CD1c-positive myeloid dendritic cell (primary cell): ENCODE results near the gene UROC1.
A peak's percentile ranks its signal among the peaks of the same experiment; 100 is the strongest.

Experiments
- DNase-seq: peaks from one replicate; pipeline ENCODE4 v3.0.0-alpha.2; 2016; ENCODE audit errors: extremely low spot score

UROC1 gene

DNA sequence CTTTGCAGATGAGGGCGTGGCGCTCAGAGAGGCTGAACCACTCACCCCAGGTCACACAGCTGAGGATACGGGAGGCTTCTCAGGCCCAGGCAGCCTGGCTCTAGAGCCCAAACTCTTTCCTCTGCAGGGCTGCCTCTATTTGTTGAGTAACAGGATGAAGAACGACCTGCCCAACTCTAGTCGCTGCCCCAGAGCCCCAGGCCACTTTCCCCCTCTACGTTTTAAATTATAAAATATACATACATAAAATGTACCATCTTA is 22.7 kb downstream of the UROC1 start:
- DNase-seq, result no peak

- no peak for DNase-seq
Observed at GRCh38 chr3:126494204-126494969, 23.2 kb downstream of the UROC1 start.

DNA sequence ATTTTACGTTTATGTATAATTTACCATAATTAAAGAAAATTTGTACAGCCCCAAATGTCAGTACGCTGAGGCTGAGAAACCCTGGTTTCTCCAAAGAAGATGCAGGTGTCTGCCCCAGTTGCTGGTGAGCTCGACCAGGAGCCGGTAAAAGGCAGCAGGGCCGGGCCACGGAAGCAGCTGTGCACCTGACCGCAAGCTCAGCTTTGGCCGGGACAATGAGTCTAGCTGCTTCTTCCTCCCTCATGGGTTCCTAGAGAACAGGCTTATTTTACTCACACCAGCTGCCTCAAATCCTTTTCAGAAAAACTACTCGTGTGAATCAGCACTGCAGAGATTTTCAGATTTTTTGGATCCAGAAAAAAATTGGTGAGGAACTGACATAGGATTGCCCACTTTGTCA is 23.8 kb downstream of the UROC1 start:
- no peak for DNase-seq

- DNase-seq, result no peak
Observed at GRCh38 chr3:126493051-126493450, 24.5 kb downstream of the UROC1 start.

GRCh38 chr3:126491221-126492013 is 26.2 kb downstream of the UROC1 start:
- DNase-seq, result peak; percentile 29

- DNase-seq, result no peak
Observed at GRCh38 chr3:126490619-126491018, 27.0 kb downstream of the UROC1 start.

- DNase-seq, result no peak
Observed at GRCh38 chr3:126488886-126489569, 28.5 kb downstream of the UROC1 start.

- no peak for DNase-seq
Observed at GRCh38 chr3:126488185-126488584, 29.4 kb downstream of the UROC1 start.

GRCh38 chr3:126487151-126487771 is 30.3 kb downstream of the UROC1 start:
- no peak for DNase-seq

DNA sequence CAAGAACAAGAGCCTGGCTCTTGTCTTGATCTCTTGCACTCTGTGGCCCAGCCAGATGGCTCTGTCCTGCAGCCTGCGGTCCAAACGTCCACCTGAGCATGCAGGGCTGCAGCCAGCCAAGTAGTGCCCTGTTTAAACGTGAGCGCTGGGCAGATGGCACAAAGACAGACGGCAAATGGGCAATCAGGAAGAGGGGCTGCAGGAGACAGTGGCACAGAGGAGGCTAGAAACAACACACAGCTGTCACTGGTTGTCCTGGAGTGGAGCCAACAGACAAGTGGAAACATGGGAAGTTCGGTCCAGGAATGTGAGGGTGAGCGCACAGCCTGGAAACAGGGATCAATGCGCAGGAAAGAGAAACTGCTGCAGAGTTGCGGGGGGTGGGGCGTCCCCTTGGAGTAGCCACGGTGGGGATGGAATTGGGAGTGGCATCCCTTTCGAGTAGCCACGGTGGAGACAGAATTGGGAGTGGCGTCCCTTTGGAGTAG is 31.2 kb downstream of the UROC1 start:
- no peak for DNase-seq

- DNase-seq, result no peak
Observed at GRCh38 chr3:126485956-126486355, 31.6 kb downstream of the UROC1 start.

GRCh38 chr3:126485176-126485897 is 32.2 kb downstream of the UROC1 start:
- DNase-seq, result no peak

DNA sequence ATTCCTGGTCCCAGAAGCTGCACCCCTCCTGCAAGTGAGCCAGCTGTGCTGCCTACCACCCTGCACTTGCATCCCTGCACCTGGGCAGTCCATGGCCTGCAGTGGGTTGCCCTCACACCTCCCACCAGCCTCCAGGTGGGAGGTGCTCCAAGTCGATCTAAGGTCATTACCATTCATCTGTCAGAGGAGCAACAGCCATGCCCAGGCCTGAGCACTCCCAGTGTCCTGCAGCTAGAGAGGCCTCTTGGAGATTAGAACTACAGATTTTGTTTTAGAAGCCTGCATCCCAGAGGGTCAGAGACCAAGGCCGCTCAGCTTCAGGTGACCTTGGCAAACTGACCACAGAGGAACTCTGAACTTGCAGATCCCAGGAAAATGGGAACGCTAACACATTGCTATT is 32.9 kb downstream of the UROC1 start:
- no peak for DNase-seq

- no peak for DNase-seq
Observed at GRCh38 chr3:126484148-126484547, 33.4 kb downstream of the UROC1 start.

DNA sequence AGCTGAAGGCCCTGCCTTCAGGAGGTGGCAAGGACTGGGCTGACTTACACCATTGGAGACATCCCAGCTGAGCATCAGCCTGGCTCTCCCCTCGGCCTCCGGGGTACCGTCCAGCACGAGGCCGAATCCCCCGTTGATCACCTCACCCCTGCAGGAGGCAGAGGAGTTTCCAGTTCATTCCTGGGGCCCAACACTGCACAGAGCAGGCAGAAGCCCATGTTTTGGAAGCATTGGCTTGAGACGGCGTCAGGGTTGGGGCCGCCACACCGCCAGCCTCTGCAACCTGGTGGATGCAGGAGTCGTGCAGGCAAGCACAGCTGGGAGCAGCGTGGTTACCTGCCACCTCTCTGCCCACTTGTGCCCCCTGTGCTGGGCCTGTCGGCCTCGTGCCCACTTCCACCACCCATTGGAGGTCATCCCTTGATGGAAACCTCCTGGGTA is 34.2 kb downstream of the UROC1 start:
- DNase-seq, result no peak

DNA sequence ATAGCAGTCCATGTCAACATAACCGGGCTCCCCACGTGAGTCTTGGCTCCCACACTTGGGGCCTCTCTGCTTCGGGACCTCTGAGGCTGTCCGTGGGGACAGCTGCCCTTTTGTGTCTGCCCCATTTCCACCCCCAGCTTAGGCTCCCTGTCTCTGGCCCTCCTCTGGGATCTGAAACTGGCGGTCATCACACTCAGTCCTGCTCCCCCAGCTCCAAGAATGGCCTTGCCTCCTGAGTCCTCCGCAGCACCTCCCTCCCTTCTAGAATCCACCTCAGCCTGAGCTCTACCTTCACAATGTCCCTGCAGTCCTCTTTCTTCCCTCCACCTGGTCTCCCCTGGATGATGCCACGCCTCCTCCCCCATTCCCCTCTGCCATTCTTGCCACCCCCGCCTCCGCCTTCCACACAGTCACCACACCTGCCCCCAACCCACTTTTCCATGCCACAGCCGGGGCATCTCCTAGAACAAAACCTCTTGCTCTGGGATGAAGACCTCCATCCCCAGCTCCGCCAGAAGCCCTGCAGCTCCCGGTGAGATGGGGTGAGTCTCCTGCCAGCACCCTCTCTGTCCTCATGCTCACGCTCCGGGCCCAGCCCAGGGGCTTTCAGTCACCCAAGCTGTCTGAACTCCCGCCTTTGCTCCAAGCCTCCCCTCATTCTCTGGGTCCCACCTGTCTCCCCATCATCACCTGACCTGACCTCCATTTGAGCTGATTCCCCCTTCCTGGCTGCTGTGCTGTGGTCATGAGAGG is 34.9 kb downstream of the UROC1 start:
- no peak for DNase-seq

GRCh38 chr3:126481808-126482502 is 35.6 kb downstream of the UROC1 start:
- no peak for DNase-seq

- no peak for DNase-seq
Observed at GRCh38 chr3:126480861-126481260, 36.7 kb downstream of the UROC1 start.

DNA sequence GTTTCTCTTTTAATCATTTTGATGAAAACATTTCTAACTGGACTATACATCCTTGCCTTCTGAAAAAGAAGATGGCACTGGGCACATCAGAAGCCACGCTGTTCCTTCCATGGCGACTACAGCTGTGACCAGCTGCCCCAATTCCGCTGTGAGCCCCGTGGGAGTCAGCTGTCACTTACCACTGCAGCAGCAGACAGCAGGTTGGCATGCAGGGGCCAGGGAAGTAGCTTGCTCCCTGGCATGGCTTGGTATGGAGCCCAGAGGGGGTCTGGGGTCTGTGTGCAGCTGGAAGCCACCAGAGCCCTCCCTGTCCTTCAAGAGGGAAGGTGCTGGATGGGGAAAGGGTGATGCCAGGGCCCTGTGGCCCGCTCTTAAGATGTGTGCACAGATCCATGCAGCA is 37.4 kb downstream of the UROC1 start:
- DNase-seq, result no peak

DNA sequence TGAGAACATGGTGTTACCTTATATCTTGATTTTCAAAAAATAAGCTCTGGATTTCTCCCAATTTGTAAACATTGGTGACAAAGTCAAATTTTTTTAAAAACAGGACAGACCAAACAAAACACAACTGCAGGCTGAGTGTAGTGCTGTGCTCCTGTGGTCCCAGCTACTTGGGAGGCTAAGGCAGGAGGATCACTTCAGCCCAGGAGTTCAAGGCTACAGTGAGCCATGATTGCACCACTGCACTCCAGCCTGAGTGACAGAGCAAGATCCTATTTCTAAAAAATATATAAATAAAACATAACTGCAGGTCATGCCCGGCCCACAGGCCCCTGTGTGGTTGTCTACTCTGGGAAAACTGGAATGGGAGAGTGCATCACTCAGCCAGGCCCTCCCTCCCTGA is 37.9 kb downstream of the UROC1 start:
- DNase-seq, result no peak
